Activated CD8-positive, alpha-beta T cell treated with anti-CD3 and anti-CD28 coated beads, Interleukin-2, amount 10 ng/mL, durations not matched to agents 7 days and 5 days (primary cell): ENCODE data around the gene CCNK. TPM values are rescaled to one million over a fixed set of nuclear protein-coding genes. Genes with fewer than 3 reads are reported as not detected.

Experiments used
- ATAC-seq: fragments of 150-1000 bp; cut with Tn5 transposase; one replicate; pipeline ENCODE4 v1.10.0; 2021; ENCODE audit warnings: moderate library complexity
- CTCF ChIA-PET: fragments of 350-600 bp; sonication (Branson Sonifier 250); formaldehyde crosslinking; loops from one replicate; lab custom pipeline; 2021; ENCODE audit warnings: antibody characterized with exemption; lab: Charles Lee
- POLR2A ChIA-PET: fragments of 350-600 bp; sonication (Branson Sonifier 250); formaldehyde crosslinking; loops from one replicate; lab custom pipeline; 2021; ENCODE audit warnings: antibody characterized with exemption; lab: Charles Lee
- DNase-seq: peaks from one replicate; pipeline ENCODE4 v3.0.0-alpha.2; 2020
- H3K27ac Mint-ChIP-seq: one replicate; pipeline ENCODE4 v1.8.0; 2021; ENCODE audit warnings: mild to moderate bottlenecking, mixed read lengths
- H3K27me3 Mint-ChIP-seq: one replicate; pipeline ENCODE4 v1.8.0; 2021; ENCODE audit warnings: low read depth, mixed read lengths
- H3K36me3 Mint-ChIP-seq: one replicate; pipeline ENCODE4 v1.8.0; 2021; ENCODE audit warnings: low read depth, mixed read lengths
- H3K4me1 Mint-ChIP-seq: one replicate; pipeline ENCODE4 v1.8.0; 2021; ENCODE audit warnings: low read depth, mixed read lengths
- H3K4me3 Mint-ChIP-seq: one replicate; pipeline ENCODE4 v1.8.0; 2021; ENCODE audit warnings: mild to moderate bottlenecking, mixed read lengths
- H3K9me3 Mint-ChIP-seq: one replicate; pipeline ENCODE4 v1.8.0; 2022; ENCODE audit warnings: mixed read lengths; ENCODE audit not compliant: insufficient read depth
- total RNA-seq, 2 experiments: library from RNA; stranded (reverse); gene quantifications; one replicate each; pipeline ENCODE4 v1.2.3, GENCODE V29; 2021

Gene CCNK
- total RNA-seq, 2 experiments from 2014 or later, result 81.0 to 81.2 TPM

GRCh38 chr14:99450266-99450665 is 30.9 kb upstream of the CCNK start:
- H3K9me3 Mint-ChIP-seq, result no peaks in the 10 kb centered on the region
- ATAC-seq (no peak), DNase-seq (no peak)
- ChIA-PET CTCF (interaction anchor here (1.1 kb wide), 1 partner anchor 130 kb away, joined by 4 read pairs; no protein-coding TSS in a partner anchor), POLR2A (interaction anchor here (1.3 kb wide), 1 partner anchor 31 kb away, joined by 3 read pairs; the partner anchor contains the start of genes CCNK and SETD3)
- H3K27ac Mint-ChIP-seq, result no peak overlapping the region
- peaks cover 51% of the 10 kb centered on the region for H3K36me3 Mint-ChIP-seq
- no peak overlapping the region for H3K4me3 Mint-ChIP-seq
- H3K27me3 Mint-ChIP-seq, result no peaks in the 10 kb centered on the region
- H3K4me1 Mint-ChIP-seq, result no peaks in the 10 kb centered on the region

- DNase-seq (no peak), ATAC-seq (no peak)
- no peaks in the 10 kb centered on the region for H3K9me3 Mint-ChIP-seq
- H3K27me3 Mint-ChIP-seq, result no peaks in the 10 kb centered on the region
- H3K36me3 Mint-ChIP-seq, result peaks cover 52% of the 10 kb centered on the region
- no peaks in the 10 kb centered on the region for H3K4me1 Mint-ChIP-seq
- ChIA-PET CTCF (interaction anchor here (0.9 to 1.1 kb wide), 2 partner anchors 16 to 131 kb away, joined by 3 to 4 read pairs; no protein-coding TSS in a partner anchor), POLR2A (no interaction called here)
- peak overlapping the region; percentile 58 for H3K27ac Mint-ChIP-seq
- H3K4me3 Mint-ChIP-seq, result no peak overlapping the region
These were observed 30.0 kb upstream of the CCNK start for GRCh38 chr14:99451234-99451633.

- no peak for ATAC-seq
- no peaks in the 10 kb centered on the region for H3K4me1 Mint-ChIP-seq
- POLR2A ChIA-PET, result no interaction called here
- H3K36me3 Mint-ChIP-seq, result peaks cover 52% of the 10 kb centered on the region
- no peak for DNase-seq
- no peak overlapping the region for H3K4me3 Mint-ChIP-seq
- CTCF ChIA-PET, result interaction anchor here (1.9 kb wide), 1 partner anchor 7 kb away, joined by 4 read pairs; no protein-coding TSS in a partner anchor
- H3K27me3 Mint-ChIP-seq, result no peaks in the 10 kb centered on the region
- H3K27ac Mint-ChIP-seq, result no peak overlapping the region
- no peaks in the 10 kb centered on the region for H3K9me3 Mint-ChIP-seq
These were observed 28.2 kb upstream of the CCNK start for GRCh38 chr14:99452968-99453367.

- Mint-ChIP-seq H3K27me3 (no peaks in the 10 kb centered on the region), H3K36me3 (peaks cover 51% of the 10 kb centered on the region), H3K4me3 (no peak overlapping the region), H3K4me1 (no peaks in the 10 kb centered on the region), H3K9me3 (no peaks in the 10 kb centered on the region), H3K27ac (no peak overlapping the region)
- DNase-seq (no peak), ATAC-seq (no peak)
- ChIA-PET POLR2A (no interaction called here), CTCF (interaction anchor here (1.9 kb wide), 1 partner anchor 9 kb away, joined by 4 read pairs; no protein-coding TSS in a partner anchor)
These were observed 27.0 kb upstream of the CCNK start for GRCh38 chr14:99454246-99454645.

- Mint-ChIP-seq H3K9me3 (no peaks in the 10 kb centered on the region), H3K4me1 (peaks cover 7% of the 10 kb centered on the region), H3K27me3 (no peaks in the 10 kb centered on the region), H3K4me3 (no peak overlapping the region), H3K27ac (no peak overlapping the region), H3K36me3 (peaks cover 53% of the 10 kb centered on the region)
- ATAC-seq (no peak), DNase-seq (no peak)
- ChIA-PET POLR2A (interaction anchor here (0.6 kb wide), 1 partner anchor 32 kb away, joined by 3 read pairs; no protein-coding TSS in a partner anchor), CTCF (no interaction called here)
These were observed 21.6 kb upstream of the CCNK start for GRCh38 chr14:99459481-99460100.

- ATAC-seq, result no peak
- Mint-ChIP-seq H3K9me3 (no peaks in the 10 kb centered on the region), H3K4me3 (no peak overlapping the region), H3K27me3 (no peaks in the 10 kb centered on the region), H3K4me1 (peaks cover 7% of the 10 kb centered on the region), H3K36me3 (peaks cover 50% of the 10 kb centered on the region), H3K27ac (peak overlapping the region; percentile 22)
- POLR2A ChIA-PET, result no interaction called here
- CTCF ChIA-PET, result no interaction called here
- DNase-seq, result no peak
These were observed 20.4 kb upstream of the CCNK start for GRCh38 chr14:99460793-99461192.

- peaks cover 7% of the 10 kb centered on the region for H3K4me1 Mint-ChIP-seq
- ATAC-seq (no peak), DNase-seq (no peak)
- ChIA-PET CTCF (interaction anchor here (0.5 kb wide), 1 partner anchor 19 kb away, joined by 3 read pairs; the partner anchor contains the start of genes CCNK and SETD3), POLR2A (no interaction called here)
- H3K4me3 Mint-ChIP-seq, result no peak overlapping the region
- H3K36me3 Mint-ChIP-seq, result peaks cover 48% of the 10 kb centered on the region
- no peaks in the 10 kb centered on the region for H3K9me3 Mint-ChIP-seq
- H3K27me3 Mint-ChIP-seq, result no peaks in the 10 kb centered on the region
- H3K27ac Mint-ChIP-seq, result no peak overlapping the region
These were observed 19.7 kb upstream of the CCNK start for GRCh38 chr14:99461411-99462085.

- Mint-ChIP-seq H3K4me1 (peaks cover 7% of the 10 kb centered on the region), H3K9me3 (no peaks in the 10 kb centered on the region), H3K27me3 (no peaks in the 10 kb centered on the region), H3K36me3 (peaks cover 42% of the 10 kb centered on the region), H3K4me3 (no peak overlapping the region), H3K27ac (no peak overlapping the region)
- ChIA-PET CTCF (interaction anchor here (0.5 kb wide), 1 partner anchor 1953 kb away, joined by 3 read pairs; no protein-coding TSS in a partner anchor), POLR2A (no interaction called here)
- ATAC-seq (no peak), DNase-seq (no peak)
These were observed 19.0 kb upstream of the CCNK start for GRCh38 chr14:99462210-99462609.

- ChIA-PET CTCF (no interaction called here), POLR2A (no interaction called here)
- no peak overlapping the region for H3K27ac Mint-ChIP-seq
- DNase-seq (no peak), ATAC-seq (no peak)
- peaks cover 24% of the 10 kb centered on the region for H3K4me1 Mint-ChIP-seq
- H3K36me3 Mint-ChIP-seq, result peaks cover 35% of the 10 kb centered on the region
- H3K27me3 Mint-ChIP-seq, result no peaks in the 10 kb centered on the region
- no peak overlapping the region for H3K4me3 Mint-ChIP-seq
- H3K9me3 Mint-ChIP-seq, result no peaks in the 10 kb centered on the region
These were observed 17.2 kb upstream of the CCNK start for GRCh38 chr14:99463974-99464373.

GRCh38 chr14:99465288-99465687 is 15.9 kb upstream of the CCNK start:
- H3K36me3 Mint-ChIP-seq, result peaks cover 29% of the 10 kb centered on the region
- DNase-seq (no peak), ATAC-seq (no peak)
- H3K4me3 Mint-ChIP-seq, result no peak overlapping the region
- no peaks in the 10 kb centered on the region for H3K9me3 Mint-ChIP-seq
- CTCF ChIA-PET, result interaction anchor here (1.1 kb wide), 1 partner anchor 146 kb away, joined by 3 read pairs; no protein-coding TSS in a partner anchor
- peaks cover 24% of the 10 kb centered on the region for H3K4me1 Mint-ChIP-seq
- POLR2A ChIA-PET, result no interaction called here
- no peaks in the 10 kb centered on the region for H3K27me3 Mint-ChIP-seq
- H3K27ac Mint-ChIP-seq, result no peak overlapping the region

- ATAC-seq (no peak), DNase-seq (no peak)
- POLR2A ChIA-PET, result no interaction called here
- Mint-ChIP-seq H3K27ac (no peak overlapping the region), H3K9me3 (no peaks in the 10 kb centered on the region), H3K4me3 (no peak overlapping the region), H3K4me1 (peaks cover 24% of the 10 kb centered on the region), H3K27me3 (no peaks in the 10 kb centered on the region), H3K36me3 (peaks cover 22% of the 10 kb centered on the region)
- CTCF ChIA-PET, result no interaction called here
These were observed 14.5 kb upstream of the CCNK start for GRCh38 chr14:99466758-99467157.
